Measurements from ENCODE around the gene CMKLR1. TPM values are rescaled to one million over a fixed set of nuclear protein-coding genes. Genes with fewer than 3 reads are reported as not detected.

CMKLR1 gene
- polyA plus RNA-seq, 3 donors, result 7.5 to 11.6 (median 7.9) TPM

DNA sequence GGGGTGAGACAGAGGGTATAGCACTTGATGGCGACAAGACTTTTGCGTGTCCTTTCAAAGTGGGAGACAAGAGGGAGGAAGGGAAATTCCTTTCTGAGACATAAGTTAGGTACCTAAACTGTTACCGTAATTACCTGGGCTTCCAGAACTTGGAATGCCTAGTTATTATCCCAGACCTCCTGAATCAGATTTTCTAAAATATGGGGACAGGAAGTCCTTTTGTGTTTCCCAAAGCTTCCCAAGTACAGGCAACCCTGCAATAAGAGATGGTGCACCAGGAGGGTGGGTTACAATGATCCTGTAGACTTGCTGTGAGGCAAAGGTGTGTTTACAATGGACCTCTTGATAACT, 83.9 kb downstream of the CMKLR1 start:
- Histone ChIP-seq H3K9ac (ENCODE audit: insufficient read depth, low read length, poor library complexity, severe bottlenecking) (no peak overlapping the region), H3K4me3 (replicated peaks in 1 of 3; ENCODE audit: low read depth in 2 of 3, low read length in 3 of 3) (no peak overlapping the region), H3K27me3 (ENCODE audit: control insufficient read depth in 2 of 2, insufficient read depth in 2 of 2, low read length in 2 of 2) (peaks cover 0 to 3% of the 10 kb centered on the region in 2 donors), H4K20me1 (ENCODE audit: insufficient read depth, low read length) (no peaks in the 10 kb centered on the region), H2AFZ (ENCODE audit: insufficient read depth, low read depth, low read length, poor library complexity, severe bottlenecking) (no peak overlapping the region), H3K36me3 (replicated peaks in 1 of 2; ENCODE audit: control insufficient read depth in 1 of 2, insufficient read depth in 2 of 2, low read length in 2 of 2) (no peaks in the 10 kb centered on the region), H3K79me2 (ENCODE audit: insufficient read depth, low read length) (no peaks in the 10 kb centered on the region), H3K4me2 (replicated peaks; ENCODE audit: extremely low read depth, low read length, poor library complexity, severe bottlenecking) (no peak overlapping the region), H3K9me3 (replicated peaks in 1 of 2; ENCODE audit: control insufficient read depth in 1 of 2, insufficient read depth in 1 of 2, low read length in 2 of 2) (peaks cover 0 to 11% of the 10 kb centered on the region in 2 donors), H3K4me1 (ENCODE audit: control insufficient read depth in 1 of 2, insufficient read depth in 2 of 2, low read length in 2 of 2) (peaks cover 5 to 7% of the 10 kb centered on the region in 2 donors), H3K27ac (ENCODE audit: low read depth in 1 of 2, low read length in 2 of 2) (no peak overlapping the region)
- H3K27ac Mint-ChIP-seq, result no peak overlapping the region
- H3K4me3 Mint-ChIP-seq, result no peak overlapping the region
- WGBS (ENCODE audit: insufficient coverage), result 95% methylated on average over 2 of the region's 3 CpGs
- peaks cover 7 to 30% (median 12%) of the 10 kb centered on the region in 3 donors for H3K27me3 Mint-ChIP-seq (ENCODE audit: low read depth in 3 of 3)
- intact Hi-C loops (cut with micrococcal nuclease), result no loop called here
- peaks cover 5 to 11% (median 9%) of the 10 kb centered on the region in 7 donors for H3K9me3 Mint-ChIP-seq
- no peak for DNase-seq
- no peak for TF ChIP-seq CTCF (IDR thresholded peaks at IDR 0.05)
- H3K4me1 Mint-ChIP-seq, result peaks cover 11% of the 10 kb centered on the region
- H3K36me3 Mint-ChIP-seq, result no peaks in the 10 kb centered on the region

GRCh38 chr12:108254517-108255251, 84.4 kb downstream of the CMKLR1 start:
- H3K27me3 ChIP-seq (ENCODE audit: control insufficient read depth in 2 of 2, insufficient read depth in 2 of 2, low read length in 2 of 2), result peaks cover 0 to 3% of the 10 kb centered on the region in 2 donors

More at GRCh38 chr12:108254517-108255251, 84.4 kb downstream of the CMKLR1 start:
- Histone ChIP-seq H3K4me2 (replicated peaks; ENCODE audit: extremely low read depth, low read length, poor library complexity, severe bottlenecking) (no peak overlapping the region), H4K20me1 (ENCODE audit: insufficient read depth, low read length) (no peaks in the 10 kb centered on the region), H3K4me3 (replicated peaks in 1 of 3; ENCODE audit: low read depth in 2 of 3, low read length in 3 of 3) (no peak overlapping the region), H3K27ac (ENCODE audit: low read depth in 1 of 2, low read length in 2 of 2) (no peak overlapping the region), H2AFZ (ENCODE audit: insufficient read depth, low read depth, low read length, poor library complexity, severe bottlenecking) (no peak overlapping the region), H3K4me1 (ENCODE audit: control insufficient read depth in 1 of 2, insufficient read depth in 2 of 2, low read length in 2 of 2) (peaks cover 5 to 7% of the 10 kb centered on the region in 2 donors), H3K36me3 (replicated peaks in 1 of 2; ENCODE audit: control insufficient read depth in 1 of 2, insufficient read depth in 2 of 2, low read length in 2 of 2) (no peaks in the 10 kb centered on the region), H3K79me2 (ENCODE audit: insufficient read depth, low read length) (no peaks in the 10 kb centered on the region), H3K9ac (ENCODE audit: insufficient read depth, low read length, poor library complexity, severe bottlenecking) (no peak overlapping the region), H3K9me3 (replicated peaks in 1 of 2; ENCODE audit: control insufficient read depth in 1 of 2, insufficient read depth in 1 of 2, low read length in 2 of 2) (peaks cover 0 to 6% of the 10 kb centered on the region in 2 donors)
- no peak for TF ChIP-seq CTCF (IDR thresholded peaks at IDR 0.05)
- peaks cover 9 to 30% (median 12%) of the 10 kb centered on the region in 3 donors for H3K27me3 Mint-ChIP-seq (ENCODE audit: low read depth in 3 of 3)
- H3K9me3 Mint-ChIP-seq, result peaks cover 0 to 6% (median 4%) of the 10 kb centered on the region in 7 donors
- H3K4me3 Mint-ChIP-seq, result no peak overlapping the region
- WGBS (ENCODE audit: insufficient coverage), result 100% methylated on average over 6 of the region's 13 CpGs
- DNase-seq, result no peak
- no peaks in the 10 kb centered on the region for H3K36me3 Mint-ChIP-seq
- intact Hi-C loops (cut with micrococcal nuclease), result no loop called here
- H3K27ac Mint-ChIP-seq, result no peak overlapping the region
- peaks cover 11% of the 10 kb centered on the region for H3K4me1 Mint-ChIP-seq
